Measurements from ENCODE around the gene KRT27. TPM values are rescaled to one million over a fixed set of nuclear protein-coding genes. Genes with fewer than 3 reads are reported as not detected.

The KRT27 gene
- total RNA-seq, 1 experiment from 2014 or later, result not detected

- no peak overlapping the region for H3K4me2 ChIP-seq (ENCODE audit: low read length)
- intact Hi-C loops (cut with micrococcal nuclease), result no loop called here
- no peaks in the 10 kb centered on the region for H3K9me3 ChIP-seq (ENCODE audit: control insufficient read depth in 1 of 2, insufficient read depth in 1 of 2, low read depth in 1 of 2, low read length in 2 of 2)
- DNase-seq (ENCODE audit: low read depth, low spot score) (no peak), ATAC-seq (no peak)
- H4K20me1 ChIP-seq (ENCODE audit: insufficient read depth), result no peaks in the 10 kb centered on the region
- no peak overlapping the region for H2AFZ ChIP-seq (ENCODE audit: low read depth, low read length, poor library complexity, severe bottlenecking)
- no peak overlapping the region for H3K9ac ChIP-seq (ENCODE audit: low read length)
- CTCF ChIA-PET, result no interaction called here
- no peaks in the 10 kb centered on the region for H3K36me3 ChIP-seq (ENCODE audit: control insufficient read depth in 1 of 2, insufficient read depth in 2 of 2, low read length in 2 of 2)
- no peaks in the 10 kb centered on the region for H3K27me3 ChIP-seq (ENCODE audit: insufficient read depth, low read length)
- no TSS peak for BruUV-seq (replicated peaks)
- H3K4me1 ChIP-seq (ENCODE audit: control insufficient read depth in 1 of 2, insufficient read depth in 2 of 2, low read length in 2 of 2), result no peaks in the 10 kb centered on the region
- no peak overlapping the region for H3K4me3 ChIP-seq (replicated peaks in 1 of 2; ENCODE audit: low read depth in 1 of 2, low read length in 2 of 2)
- TF ChIP-seq JUND (IDR thresholded peaks at IDR 0.05), result no peak
- no peaks in the 10 kb centered on the region for H3K9me2 ChIP-seq (ENCODE audit: insufficient read depth)
- POLR2A ChIA-PET, result no interaction called here
- RAD21 ChIA-PET (ENCODE audit: low non-redundant PET in 1 of 2, low total read pairs in 2 of 2, uncharacterized antibody in 2 of 2, unreplicated experiment in 2 of 2), result no interaction called here
- no peaks in the 10 kb centered on the region for H3K79me2 ChIP-seq (ENCODE audit: insufficient read depth, low read length)
- no peak overlapping the region for H3K27ac ChIP-seq (ENCODE audit: low read depth, low read length)
These were observed 4.9 kb downstream of the KRT27 start for GRCh38 chr17:40777459-40777858.

GRCh38 chr17:40775945-40776344 lies 6.4 kb downstream of the KRT27 start:
- intact Hi-C loops (cut with micrococcal nuclease), result no loop called here
- no peak overlapping the region for H2AFZ ChIP-seq (ENCODE audit: low read depth, low read length, poor library complexity, severe bottlenecking)

More at GRCh38 chr17:40775945-40776344, 6.4 kb downstream of the KRT27 start:
- no peak overlapping the region for H3K27ac ChIP-seq (ENCODE audit: low read depth, low read length)
- H3K4me1 ChIP-seq (ENCODE audit: control insufficient read depth in 1 of 2, insufficient read depth in 2 of 2, low read length in 2 of 2), result no peaks in the 10 kb centered on the region
- ATAC-seq, result no peak
- H3K4me3 ChIP-seq (replicated peaks in 1 of 2; ENCODE audit: low read depth in 1 of 2, low read length in 2 of 2), result no peak overlapping the region
- H3K9me2 ChIP-seq (ENCODE audit: insufficient read depth), result no peaks in the 10 kb centered on the region
- H3K27me3 ChIP-seq (ENCODE audit: insufficient read depth, low read length), result no peaks in the 10 kb centered on the region
- ChIA-PET RAD21 (ENCODE audit: low non-redundant PET in 1 of 2, low total read pairs in 2 of 2, uncharacterized antibody in 2 of 2, unreplicated experiment in 2 of 2) (no interaction called here), CTCF (no interaction called here), POLR2A (no interaction called here)
- BruUV-seq (replicated peaks), result no TSS peak
- no peaks in the 10 kb centered on the region for H4K20me1 ChIP-seq (ENCODE audit: insufficient read depth)
- TF ChIP-seq EZH2 (IDR thresholded peaks at IDR 0.05) (no peak), MAX (IDR thresholded peaks at IDR 0.05) (no peak), CTCF (IDR thresholded peaks at IDR 0.05 in 2 of 3, conservative IDR thresholded peaks at IDR 0.05 in 1 of 3; ENCODE audit: borderline replicate concordance in 1 of 3, insufficient read depth in 1 of 3, low read depth in 2 of 3, low read length in 2 of 3) (no peak), EZH2phosphoT487 (IDR thresholded peaks at IDR 0.05; ENCODE audit: borderline replicate concordance) (no peak), EGR1 (IDR thresholded peaks at IDR 0.05; ENCODE audit: low read depth) (no peak), ATF3 (IDR thresholded peaks at IDR 0.05) (no peak), SRF (IDR thresholded peaks at IDR 0.05; ENCODE audit: low read depth) (no peak), TCF7L2 (IDR thresholded peaks at IDR 0.05; ENCODE audit: borderline replicate concordance, extremely low read depth, insufficient read depth, insufficient read length) (no peak), FOSL1 (IDR thresholded peaks at IDR 0.05; ENCODE audit: low read depth) (no peak), REST (IDR thresholded peaks at IDR 0.05; ENCODE audit: low read depth) (no peak), RAD21 (IDR thresholded peaks at IDR 0.05; ENCODE audit: low read depth) (no peak), ELF1 (IDR thresholded peaks at IDR 0.05; ENCODE audit: borderline replicate concordance, low read depth) (no peak), CBX3 (IDR thresholded peaks at IDR 0.05; ENCODE audit: low read depth) (no peak), SP1 (IDR thresholded peaks at IDR 0.05; ENCODE audit: low read depth) (no peak)
- no peak for DNase-seq (ENCODE audit: low read depth, low spot score)
- no peaks in the 10 kb centered on the region for H3K9me3 ChIP-seq (ENCODE audit: control insufficient read depth in 1 of 2, insufficient read depth in 1 of 2, low read depth in 1 of 2, low read length in 2 of 2)
- H3K36me3 ChIP-seq (ENCODE audit: control insufficient read depth in 1 of 2, insufficient read depth in 2 of 2, low read length in 2 of 2), result no peaks in the 10 kb centered on the region
- no peak overlapping the region for H3K9ac ChIP-seq (ENCODE audit: low read length)
- H3K4me2 ChIP-seq (ENCODE audit: low read length), result no peak overlapping the region
- H3K79me2 ChIP-seq (ENCODE audit: insufficient read depth, low read length), result no peaks in the 10 kb centered on the region

All from HCT116 (cell line).